Ramos (cell line): ENCODE data around the gene IDH3A.

Experiments used
- in situ Hi-C: fragments of 300-500 bp; cut with MboI; formaldehyde crosslinking; loops from one replicate; pipeline ENCODE4 v1.14.3; 2022; ENCODE audit warnings: low sequenced_read_pairs; ENCODE audit not compliant: unreplicated experiment

Gene IDH3A

GRCh38 chr15:78149068-78149804 is at the start of gene IDH3A:
Gene IDH3A (plus strand): TSS chr15:78149362. CDS start chr15:78149404, 42 bp downstream.
- in situ Hi-C loops: no loop called here

GRCh38 chr15:78100886-78101285 is 48.3 kb upstream of the IDH3A start:
- in situ Hi-C loops: loop anchor here (5.0 kb wide), 1 partner anchor 94 kb away; no protein-coding TSS in a partner anchor

GRCh38 chr15:78101423-78102105 is 47.6 kb upstream of the IDH3A start:
- in situ Hi-C loops: loop anchor here (5.0 kb wide), 1 partner anchor 94 kb away; no protein-coding TSS in a partner anchor

- in situ Hi-C loops: loop anchor here (5.0 kb wide), 1 partner anchor 95 kb away; no protein-coding TSS in a partner anchor
These were observed 47.0 kb upstream of the IDH3A start for GRCh38 chr15:78102211-78102610.

- in situ Hi-C loops: loop anchor here (5.0 kb wide), 1 partner anchor 95 kb away; no protein-coding TSS in a partner anchor
These were observed 46.4 kb upstream of the IDH3A start for GRCh38 chr15:78102741-78103140.

- in situ Hi-C loops: loop anchor here (5.0 kb wide), 1 partner anchor 96 kb away; no protein-coding TSS in a partner anchor
These were observed 45.6 kb upstream of the IDH3A start for GRCh38 chr15:78103406-78104118.

- in situ Hi-C loops: loop anchor here (5.0 kb wide), 1 partner anchor 97 kb away; no protein-coding TSS in a partner anchor
These were observed 45.1 kb upstream of the IDH3A start for GRCh38 chr15:78104119-78104479.

GRCh38 chr15:78104566-78105475 is 44.3 kb upstream of the IDH3A start:
- in situ Hi-C loops: loop anchor here (5.0 kb wide), 2 partner anchors 98 to 138 kb away; no protein-coding TSS in a partner anchor

GRCh38 chr15:78105476-78106241 is 43.5 kb upstream of the IDH3A start:
- in situ Hi-C loops: loop anchor here (5.0 kb wide), 1 partner anchor 138 kb away; no protein-coding TSS in a partner anchor

GRCh38 chr15:78107471-78107870 is 41.7 kb upstream of the IDH3A start:
- in situ Hi-C loops: loop anchor here (5.0 kb wide), 1 partner anchor 140 kb away; no protein-coding TSS in a partner anchor

GRCh38 chr15:78108300-78109084 is 40.7 kb upstream of the IDH3A start:
- in situ Hi-C loops: loop anchor here (5.0 kb wide), 1 partner anchor 141 kb away; no protein-coding TSS in a partner anchor

GRCh38 chr15:78109156-78109555 is 40.0 kb upstream of the IDH3A start:
- in situ Hi-C loops: loop anchor here (5.0 kb wide), 1 partner anchor 142 kb away; no protein-coding TSS in a partner anchor

- in situ Hi-C loops: loop anchor here (5.0 kb wide), 2 partner anchors 87 to 127 kb away; no protein-coding TSS in a partner anchor
These were observed 39.1 kb upstream of the IDH3A start for GRCh38 chr15:78110096-78110495.

- in situ Hi-C loops: loop anchor here (5.0 kb wide), 2 partner anchors 86 to 126 kb away; no protein-coding TSS in a partner anchor
These were observed 38.2 kb upstream of the IDH3A start for GRCh38 chr15:78110916-78111475.

- in situ Hi-C loops: loop anchor here (5.0 kb wide), 2 partner anchors 86 to 126 kb away; no protein-coding TSS in a partner anchor
These were observed 37.4 kb upstream of the IDH3A start for GRCh38 chr15:78111788-78112187.

- in situ Hi-C loops: loop anchor here (5.0 kb wide), 2 partner anchors 85 to 125 kb away; no protein-coding TSS in a partner anchor
These were observed 36.6 kb upstream of the IDH3A start for GRCh38 chr15:78112551-78112950.

- in situ Hi-C loops: no loop called here
These were observed 28.6 kb upstream of the IDH3A start for GRCh38 chr15:78120523-78120922.
